Epithelial cell of esophagus (primary cell): ENCODE results near the gene TSPAN4.

Experiments used
- DNase-seq: peaks from one replicate; pipeline ENCODE4 v3.0.0; 2010; ENCODE audit warnings: low read depth
- H3K4me3 ChIP-seq: 2 replicates; pipeline ENCODE4 v1.5.1; 2011; ENCODE audit warnings: mild to moderate bottlenecking, low read length, control low read depth
- TF ChIP-seq, protein P1 (sequence below): IDR thresholded peaks from 2 replicates; pipeline ENCODE4 v1.5.1; 2011; ENCODE audit warnings: low read depth, mild to moderate bottlenecking, low read length, control low read depth, inconsistent platforms; ENCODE audit not compliant: insufficient read depth; ENCODE audit errors: missing control alignments

Gene TSPAN4

DNA sequence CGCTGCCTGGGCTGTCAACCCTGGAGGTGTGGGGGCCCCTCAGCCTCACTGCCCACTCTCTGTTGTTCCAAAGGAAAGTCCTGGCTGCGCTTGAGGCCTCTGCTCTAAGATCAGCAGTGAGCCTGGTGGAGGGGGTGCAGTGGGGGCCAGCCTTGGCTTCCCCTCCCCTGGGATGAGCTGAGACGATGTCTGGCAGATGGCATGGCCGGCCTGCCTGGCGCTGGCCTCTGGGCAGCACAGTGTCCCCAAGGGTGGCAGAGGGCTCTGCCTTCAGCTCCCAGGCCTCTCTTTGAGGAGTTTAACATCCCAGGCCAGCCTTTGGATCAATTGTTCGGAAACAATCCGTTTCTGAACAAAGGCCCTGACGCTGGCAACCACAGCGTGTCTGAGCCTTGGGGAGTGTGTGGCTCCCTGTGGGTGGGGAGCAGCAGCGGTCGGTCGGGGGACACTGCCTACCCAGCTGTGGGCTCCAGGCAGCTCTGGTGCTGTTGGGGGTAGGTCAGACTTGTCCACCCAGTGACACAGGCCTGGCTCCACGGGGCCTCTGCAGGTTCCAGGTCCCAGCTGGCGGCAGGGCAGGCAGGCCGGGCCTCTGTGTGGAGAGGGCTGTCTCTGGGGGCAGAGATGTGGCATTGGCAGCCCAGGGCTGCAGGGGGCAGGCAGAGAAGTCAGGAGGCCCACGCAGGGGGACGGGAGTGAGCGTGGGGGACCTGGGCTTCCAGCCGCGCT lies 12.1 kb downstream of the TSPAN4 start:
- no peak for DNase-seq
- TF ChIP-seq, protein P1, sequence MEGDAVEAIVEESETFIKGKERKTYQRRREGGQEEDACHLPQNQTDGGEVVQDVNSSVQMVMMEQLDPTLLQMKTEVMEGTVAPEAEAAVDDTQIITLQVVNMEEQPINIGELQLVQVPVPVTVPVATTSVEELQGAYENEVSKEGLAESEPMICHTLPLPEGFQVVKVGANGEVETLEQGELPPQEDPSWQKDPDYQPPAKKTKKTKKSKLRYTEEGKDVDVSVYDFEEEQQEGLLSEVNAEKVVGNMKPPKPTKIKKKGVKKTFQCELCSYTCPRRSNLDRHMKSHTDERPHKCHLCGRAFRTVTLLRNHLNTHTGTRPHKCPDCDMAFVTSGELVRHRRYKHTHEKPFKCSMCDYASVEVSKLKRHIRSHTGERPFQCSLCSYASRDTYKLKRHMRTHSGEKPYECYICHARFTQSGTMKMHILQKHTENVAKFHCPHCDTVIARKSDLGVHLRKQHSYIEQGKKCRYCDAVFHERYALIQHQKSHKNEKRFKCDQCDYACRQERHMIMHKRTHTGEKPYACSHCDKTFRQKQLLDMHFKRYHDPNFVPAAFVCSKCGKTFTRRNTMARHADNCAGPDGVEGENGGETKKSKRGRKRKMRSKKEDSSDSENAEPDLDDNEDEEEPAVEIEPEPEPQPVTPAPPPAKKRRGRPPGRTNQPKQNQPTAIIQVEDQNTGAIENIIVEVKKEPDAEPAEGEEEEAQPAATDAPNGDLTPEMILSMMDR = no peak
- H3K4me3 ChIP-seq = no peak overlapping the region

DNA sequence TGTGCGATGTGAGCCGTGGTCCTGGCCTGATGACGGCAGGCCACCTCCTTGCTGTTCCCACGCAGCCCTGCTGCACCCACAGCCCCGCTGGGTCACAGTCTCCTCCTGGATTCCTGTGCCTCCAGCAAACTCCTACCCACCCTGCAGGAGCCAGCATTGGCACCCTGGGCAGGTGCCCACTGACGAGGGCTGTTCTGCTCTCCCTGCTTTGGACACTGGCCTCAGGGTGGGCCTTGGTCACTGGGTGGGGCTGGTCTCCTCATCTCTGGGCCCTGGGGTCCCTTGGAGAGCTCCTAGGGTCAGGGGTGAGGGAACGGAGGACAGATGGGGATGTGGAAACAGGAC lies 12.7 kb downstream of the TSPAN4 start:
- no peak for DNase-seq
- H3K4me3 ChIP-seq = no peak overlapping the region
- TF ChIP-seq, protein P1 = no peak

DNA sequence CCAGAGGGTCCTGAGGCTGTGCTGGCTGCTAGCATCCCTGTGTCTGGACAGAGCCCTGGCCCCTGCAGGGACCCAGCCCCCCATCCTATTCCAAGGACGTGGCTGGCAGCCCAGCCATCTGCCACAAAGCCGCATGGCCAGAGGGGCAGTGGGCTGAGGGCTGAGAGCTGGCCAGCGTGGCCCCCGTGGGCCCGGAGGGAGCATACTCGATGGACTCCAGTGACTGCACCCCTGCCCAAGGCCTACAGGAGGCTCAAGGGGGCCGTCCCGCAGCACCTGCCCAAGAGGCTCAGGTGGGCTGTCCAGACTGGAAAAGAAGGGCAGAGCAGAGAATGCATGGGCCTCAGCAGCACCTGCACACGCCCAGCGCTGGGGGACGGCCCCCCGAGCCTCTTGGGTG lies 13.1 kb downstream of the TSPAN4 start:
- TF ChIP-seq, protein P1 = no peak
- H3K4me3 ChIP-seq = no peak overlapping the region
- no peak for DNase-seq

DNA sequence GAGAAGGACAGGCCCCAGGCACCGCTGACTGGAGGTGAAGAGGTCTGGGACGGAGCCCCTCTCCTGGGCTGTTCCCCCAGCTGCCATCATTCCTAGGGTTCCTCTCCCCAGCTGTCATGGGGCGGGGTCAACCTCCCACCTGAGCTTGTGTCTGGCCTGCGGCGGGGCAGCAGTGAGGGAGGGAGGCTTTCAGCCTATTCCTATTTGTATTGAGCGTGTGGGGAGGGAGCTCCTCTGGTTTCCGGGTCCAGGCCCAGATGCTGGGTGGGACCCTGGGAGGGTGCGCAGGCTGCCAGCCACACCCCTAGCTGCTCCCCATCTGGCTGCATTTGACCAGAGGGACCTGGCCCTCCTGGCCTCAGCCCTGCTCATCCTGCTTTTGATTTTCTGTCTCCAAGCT lies 13.7 kb downstream of the TSPAN4 start:
- H3K4me3 ChIP-seq = no peak overlapping the region
- TF ChIP-seq, protein P1 = no peak
- no peak for DNase-seq

DNA sequence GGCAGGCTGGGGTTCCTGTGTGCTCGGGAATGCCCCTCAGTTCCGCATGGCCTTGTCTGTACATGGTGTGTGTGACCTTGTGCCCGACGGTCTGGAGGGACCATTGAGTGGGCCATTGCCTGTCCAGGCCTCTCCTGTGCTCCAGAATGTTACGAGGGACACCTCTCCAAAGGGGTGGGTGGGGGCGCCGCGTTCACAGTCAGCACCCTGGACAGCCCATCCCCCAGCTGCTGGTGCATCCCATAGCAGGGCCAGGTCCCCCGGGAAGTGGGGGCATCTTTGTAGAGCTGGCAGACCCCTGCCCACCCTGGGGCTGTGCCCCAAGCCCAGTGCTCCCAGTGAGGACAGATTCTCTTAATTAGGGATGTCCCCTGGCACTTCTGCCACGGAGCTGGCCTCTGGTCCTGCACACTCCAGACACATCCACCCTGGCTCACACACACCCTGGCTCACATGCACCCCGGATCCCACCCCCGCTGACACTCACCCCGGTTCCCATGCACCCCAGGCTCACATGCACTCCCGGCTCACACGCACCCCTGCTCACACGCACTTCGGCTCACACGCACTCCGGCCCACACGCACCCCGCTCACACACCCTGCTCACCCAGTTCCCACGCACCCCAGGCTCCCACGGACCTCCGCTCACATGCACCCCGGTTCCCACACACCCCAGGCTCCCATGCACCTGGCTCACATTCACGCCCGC lies 15.6 kb downstream of the TSPAN4 start:
- DNase-seq = no peak
- H3K4me3 ChIP-seq = no peak overlapping the region
- TF ChIP-seq, protein P1 = no peak

DNA sequence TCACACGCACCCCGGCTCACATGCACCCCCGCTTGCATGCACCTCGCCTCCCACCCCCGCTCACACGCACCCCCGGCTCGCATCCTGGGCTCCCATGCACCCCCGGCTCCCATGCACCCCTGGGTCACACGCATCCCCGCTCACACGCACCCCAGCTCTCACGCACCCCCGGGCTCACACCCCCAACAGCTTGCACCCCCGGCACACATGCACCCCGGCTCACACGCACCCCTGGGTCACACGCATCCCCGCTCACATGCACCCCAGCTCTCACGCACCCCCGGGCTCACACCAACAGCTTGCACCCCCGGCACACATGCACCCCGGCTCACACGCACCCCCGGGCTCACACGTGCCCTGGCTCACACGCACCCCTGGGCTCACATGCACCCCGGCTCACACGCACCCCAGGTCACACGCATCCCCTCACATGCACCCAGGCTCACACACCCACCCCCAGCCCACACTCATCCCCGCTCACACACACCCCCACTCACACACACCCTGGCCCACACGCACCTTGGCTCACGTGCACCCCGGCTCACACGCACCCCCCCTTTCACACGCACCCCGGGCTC lies 16.2 kb downstream of the TSPAN4 start:
- TF ChIP-seq, protein P1 = no peak
- no peak overlapping the region for H3K4me3 ChIP-seq
- no peak for DNase-seq
